ENCODE measurements around the gene ATXN7.
A peak's percentile ranks its signal among the peaks of the same experiment; 100 is the strongest.

ATXN7 gene

GRCh38 chr3:63864965-63865327 is 1.3 kb downstream of the ATXN7 start:
- TF ChIP-seq CTCF (IDR thresholded peaks at IDR 0.05; ENCODE audit: insufficient read depth, low read length, poor library complexity, severe bottlenecking), result no peak
- H3K27me3 ChIP-seq (replicated peaks; ENCODE audit: control insufficient read depth, insufficient read depth, low read length), result no peaks in the 10 kb centered on the region
- DNase-seq (ENCODE audit: extremely low read depth, insufficient read length), result no peak
- H3K36me3 ChIP-seq (ENCODE audit: control insufficient read depth, insufficient read depth, low read length), result peaks cover 1% of the 10 kb centered on the region; the same call in 1 of the 2 replicates
- peak overlapping the region; percentile 71 for H3K4me3 ChIP-seq (replicated peaks; ENCODE audit: low read depth, low read length)

GRCh38 chr3:63867225-63867624 is 3.6 kb downstream of the ATXN7 start:
- no peak overlapping the region for H3K4me3 ChIP-seq (replicated peaks; ENCODE audit: low read depth, low read length)
- H3K27me3 ChIP-seq (replicated peaks; ENCODE audit: control insufficient read depth, insufficient read depth, low read length), result no peaks in the 10 kb centered on the region
- no peak for TF ChIP-seq CTCF (IDR thresholded peaks at IDR 0.05; ENCODE audit: insufficient read depth, low read length, poor library complexity, severe bottlenecking)
- no peak for DNase-seq (ENCODE audit: extremely low read depth, insufficient read length)
- H3K36me3 ChIP-seq (ENCODE audit: control insufficient read depth, insufficient read depth, low read length), result peaks cover 1% of the 10 kb centered on the region; the same call in 1 of the 2 replicates

GRCh38 chr3:63869940-63870614 is 6.4 kb downstream of the ATXN7 start:
- peaks cover 1% of the 10 kb centered on the region; the same call in 1 of the 2 replicates for H3K36me3 ChIP-seq (ENCODE audit: control insufficient read depth, insufficient read depth, low read length)
- no peak overlapping the region for H3K4me3 ChIP-seq (replicated peaks; ENCODE audit: low read depth, low read length)
- H3K27me3 ChIP-seq (replicated peaks; ENCODE audit: control insufficient read depth, insufficient read depth, low read length), result no peaks in the 10 kb centered on the region
- no peak for TF ChIP-seq CTCF (IDR thresholded peaks at IDR 0.05; ENCODE audit: insufficient read depth, low read length, poor library complexity, severe bottlenecking)
- no peak for DNase-seq (ENCODE audit: extremely low read depth, insufficient read length)

- H3K36me3 ChIP-seq (ENCODE audit: control insufficient read depth, insufficient read depth, low read length), result peaks cover 1% of the 10 kb centered on the region; the same call in 1 of the 2 replicates
- no peak for DNase-seq (ENCODE audit: extremely low read depth, insufficient read length)
- TF ChIP-seq CTCF (IDR thresholded peaks at IDR 0.05; ENCODE audit: insufficient read depth, low read length, poor library complexity, severe bottlenecking), result no peak
These were observed 6.9 kb downstream of the ATXN7 start for GRCh38 chr3:63870615-63871005.

GRCh38 chr3:63872135-63872924 is 8.7 kb downstream of the ATXN7 start:
- DNase-seq (ENCODE audit: extremely low read depth, insufficient read length), result no peak
- Histone ChIP-seq H3K36me3 (ENCODE audit: control insufficient read depth, insufficient read depth, low read length) (peaks cover 1% of the 10 kb centered on the region; the same call in 1 of the 2 replicates), H3K27me3 (replicated peaks; ENCODE audit: control insufficient read depth, insufficient read depth, low read length) (no peaks in the 10 kb centered on the region), H3K4me3 (replicated peaks; ENCODE audit: low read depth, low read length) (no peak overlapping the region)
- TF ChIP-seq CTCF (IDR thresholded peaks at IDR 0.05; ENCODE audit: insufficient read depth, low read length, poor library complexity, severe bottlenecking), result no peak

More at GRCh38 chr3:63870615-63871005, 6.9 kb downstream of the ATXN7 start:
- no peak overlapping the region for H3K4me3 ChIP-seq (replicated peaks; ENCODE audit: low read depth, low read length)
- H3K27me3 ChIP-seq (replicated peaks; ENCODE audit: control insufficient read depth, insufficient read depth, low read length), result no peaks in the 10 kb centered on the region

Data from GM06990 (cell line).